ENCODE measurements around the gene KCNN2.

KCNN2 gene

GRCh38 chr5:114335391-114335790, 26.5 kb upstream of the KCNN2 start:
- DNase-seq (ENCODE audit: extremely low read depth, low read depth) = no peak
- no peak for TF ChIP-seq CTCF (IDR thresholded peaks at IDR 0.05; ENCODE audit: low read depth, low read length)

GRCh38 chr5:114339108-114339507, 22.8 kb upstream of the KCNN2 start:
- no peak for TF ChIP-seq CTCF (IDR thresholded peaks at IDR 0.05; ENCODE audit: low read depth, low read length)
- DNase-seq (ENCODE audit: extremely low read depth, low read depth) = no peak

- TF ChIP-seq CTCF (IDR thresholded peaks at IDR 0.05; ENCODE audit: low read depth, low read length) = no peak
- no peak for DNase-seq (ENCODE audit: extremely low read depth, low read depth)
Measured at GRCh38 chr5:114346181-114346580, 15.7 kb upstream of the KCNN2 start.

- DNase-seq (ENCODE audit: extremely low read depth, low read depth) = no peak
- TF ChIP-seq CTCF (IDR thresholded peaks at IDR 0.05; ENCODE audit: low read depth, low read length) = no peak
Measured at GRCh38 chr5:114355086-114355830, 6.6 kb upstream of the KCNN2 start.

GRCh38 chr5:114358329-114358728, 3.5 kb upstream of the KCNN2 start:
- DNase-seq (ENCODE audit: extremely low read depth, low read depth) = no peak
- no peak; the same call in 1 of the 2 replicates for TF ChIP-seq CTCF (IDR thresholded peaks at IDR 0.05; ENCODE audit: low read depth, low read length)

GRCh38 chr5:114360357-114360756, 1.5 kb upstream of the KCNN2 start:
- no peak for TF ChIP-seq CTCF (IDR thresholded peaks at IDR 0.05; ENCODE audit: low read depth, low read length)
- no peak for DNase-seq (ENCODE audit: extremely low read depth, low read depth)

- TF ChIP-seq CTCF (IDR thresholded peaks at IDR 0.05; ENCODE audit: low read depth, low read length) = no peak; the same call in none of the 2 replicates
- no peak for DNase-seq (ENCODE audit: extremely low read depth, low read depth)
Measured at GRCh38 chr5:114360816-114361723, 800 bp upstream of the KCNN2 start.

All from AG09319 (cell line).